ENCODE measurements around the gene CDYL.

CDYL gene

GRCh38 chr6:4772750-4773149, 3.5 kb upstream of the CDYL start:
- no peak overlapping the region for H3K9ac ChIP-seq (ENCODE audit: low read length)
- no peaks in the 10 kb centered on the region for H3K9me3 ChIP-seq (ENCODE audit: insufficient read depth, low read length)
- H3K4me1 ChIP-seq (ENCODE audit: low read length) = peaks cover 1% of the 10 kb centered on the region; the same call in 1 of the 2 replicates
- H3K4me3 ChIP-seq (ENCODE audit: low read length) = no peak overlapping the region
- H3K79me2 ChIP-seq (ENCODE audit: low read length) = peaks cover 7% of the 10 kb centered on the region
- TF ChIP-seq, protein P1, sequence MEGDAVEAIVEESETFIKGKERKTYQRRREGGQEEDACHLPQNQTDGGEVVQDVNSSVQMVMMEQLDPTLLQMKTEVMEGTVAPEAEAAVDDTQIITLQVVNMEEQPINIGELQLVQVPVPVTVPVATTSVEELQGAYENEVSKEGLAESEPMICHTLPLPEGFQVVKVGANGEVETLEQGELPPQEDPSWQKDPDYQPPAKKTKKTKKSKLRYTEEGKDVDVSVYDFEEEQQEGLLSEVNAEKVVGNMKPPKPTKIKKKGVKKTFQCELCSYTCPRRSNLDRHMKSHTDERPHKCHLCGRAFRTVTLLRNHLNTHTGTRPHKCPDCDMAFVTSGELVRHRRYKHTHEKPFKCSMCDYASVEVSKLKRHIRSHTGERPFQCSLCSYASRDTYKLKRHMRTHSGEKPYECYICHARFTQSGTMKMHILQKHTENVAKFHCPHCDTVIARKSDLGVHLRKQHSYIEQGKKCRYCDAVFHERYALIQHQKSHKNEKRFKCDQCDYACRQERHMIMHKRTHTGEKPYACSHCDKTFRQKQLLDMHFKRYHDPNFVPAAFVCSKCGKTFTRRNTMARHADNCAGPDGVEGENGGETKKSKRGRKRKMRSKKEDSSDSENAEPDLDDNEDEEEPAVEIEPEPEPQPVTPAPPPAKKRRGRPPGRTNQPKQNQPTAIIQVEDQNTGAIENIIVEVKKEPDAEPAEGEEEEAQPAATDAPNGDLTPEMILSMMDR (IDR thresholded peaks at IDR 0.05; ENCODE audit: low read depth, low read length) = no peak
- TF ChIP-seq EZH2phosphoT487 (IDR thresholded peaks at IDR 0.05; ENCODE audit: low read depth) = no peak
- H3K27ac ChIP-seq (ENCODE audit: low read length) = no peak overlapping the region
- H3K36me3 ChIP-seq (replicated peaks; ENCODE audit: low read depth, low read length) = no peaks in the 10 kb centered on the region
- H3K27me3 ChIP-seq (ENCODE audit: low read depth, low read length) = no peaks in the 10 kb centered on the region
- peaks cover 1% of the 10 kb centered on the region; the same call in 1 of the 2 replicates for H4K20me1 ChIP-seq (ENCODE audit: insufficient read depth, low read length)
- no peak overlapping the region for H2AFZ ChIP-seq (ENCODE audit: low read depth, low read length)
- H3K4me2 ChIP-seq (ENCODE audit: low read length) = no peak overlapping the region

GRCh38 chr6:4773181-4773580, 3.0 kb upstream of the CDYL start:
- H3K9me3 ChIP-seq (ENCODE audit: insufficient read depth, low read length) = 0 out of 2 replicates have a peak, but pooled peaks cover 4% of the 10 kb centered on the region
- H3K4me2 ChIP-seq (ENCODE audit: low read length) = no peak overlapping the region
- no peak overlapping the region for H3K9ac ChIP-seq (ENCODE audit: low read length)

GRCh38 chr6:4774296-4774695, 1.9 kb upstream of the CDYL start:
- peaks cover 15% of the 10 kb centered on the region for H3K36me3 ChIP-seq (replicated peaks; ENCODE audit: low read depth, low read length)
- no peak overlapping the region for H3K27ac ChIP-seq (ENCODE audit: low read length)
- H3K4me2 ChIP-seq (ENCODE audit: low read length) = no peak overlapping the region
- no peak overlapping the region for H3K9ac ChIP-seq (ENCODE audit: low read length)
- H3K27me3 ChIP-seq (ENCODE audit: low read depth, low read length) = no peaks in the 10 kb centered on the region
- no peak overlapping the region for H3K4me3 ChIP-seq (ENCODE audit: low read length)
- H3K4me1 ChIP-seq (ENCODE audit: low read length) = peaks cover 14% of the 10 kb centered on the region
- H4K20me1 ChIP-seq (ENCODE audit: insufficient read depth, low read length) = peaks cover 17% of the 10 kb centered on the region
- H3K9me3 ChIP-seq (ENCODE audit: insufficient read depth, low read length) = peaks cover 15% of the 10 kb centered on the region
- H3K79me2 ChIP-seq (ENCODE audit: low read length) = peaks cover 22% of the 10 kb centered on the region
- TF ChIP-seq, protein P1 (IDR thresholded peaks at IDR 0.05; ENCODE audit: low read depth, low read length) = no peak
- no peak for TF ChIP-seq EZH2phosphoT487 (IDR thresholded peaks at IDR 0.05; ENCODE audit: low read depth)
- no peak overlapping the region for H2AFZ ChIP-seq (ENCODE audit: low read depth, low read length)

More at GRCh38 chr6:4773181-4773580, 3.0 kb upstream of the CDYL start:
- H3K4me3 ChIP-seq (ENCODE audit: low read length) = no peak overlapping the region
- peaks cover 6% of the 10 kb centered on the region; the same call in 1 of the 2 replicates for H4K20me1 ChIP-seq (ENCODE audit: insufficient read depth, low read length)
- no peaks in the 10 kb centered on the region for H3K27me3 ChIP-seq (ENCODE audit: low read depth, low read length)
- TF ChIP-seq, protein P1 (IDR thresholded peaks at IDR 0.05; ENCODE audit: low read depth, low read length) = no peak
- TF ChIP-seq EZH2phosphoT487 (IDR thresholded peaks at IDR 0.05; ENCODE audit: low read depth) = no peak
- peaks cover 4% of the 10 kb centered on the region for H3K36me3 ChIP-seq (replicated peaks; ENCODE audit: low read depth, low read length)
- H3K79me2 ChIP-seq (ENCODE audit: low read length) = peaks cover 11% of the 10 kb centered on the region
- H3K27ac ChIP-seq (ENCODE audit: low read length) = no peak overlapping the region
- peaks cover 6% of the 10 kb centered on the region for H3K4me1 ChIP-seq (ENCODE audit: low read length)
- H2AFZ ChIP-seq (ENCODE audit: low read depth, low read length) = no peak overlapping the region

DNA sequence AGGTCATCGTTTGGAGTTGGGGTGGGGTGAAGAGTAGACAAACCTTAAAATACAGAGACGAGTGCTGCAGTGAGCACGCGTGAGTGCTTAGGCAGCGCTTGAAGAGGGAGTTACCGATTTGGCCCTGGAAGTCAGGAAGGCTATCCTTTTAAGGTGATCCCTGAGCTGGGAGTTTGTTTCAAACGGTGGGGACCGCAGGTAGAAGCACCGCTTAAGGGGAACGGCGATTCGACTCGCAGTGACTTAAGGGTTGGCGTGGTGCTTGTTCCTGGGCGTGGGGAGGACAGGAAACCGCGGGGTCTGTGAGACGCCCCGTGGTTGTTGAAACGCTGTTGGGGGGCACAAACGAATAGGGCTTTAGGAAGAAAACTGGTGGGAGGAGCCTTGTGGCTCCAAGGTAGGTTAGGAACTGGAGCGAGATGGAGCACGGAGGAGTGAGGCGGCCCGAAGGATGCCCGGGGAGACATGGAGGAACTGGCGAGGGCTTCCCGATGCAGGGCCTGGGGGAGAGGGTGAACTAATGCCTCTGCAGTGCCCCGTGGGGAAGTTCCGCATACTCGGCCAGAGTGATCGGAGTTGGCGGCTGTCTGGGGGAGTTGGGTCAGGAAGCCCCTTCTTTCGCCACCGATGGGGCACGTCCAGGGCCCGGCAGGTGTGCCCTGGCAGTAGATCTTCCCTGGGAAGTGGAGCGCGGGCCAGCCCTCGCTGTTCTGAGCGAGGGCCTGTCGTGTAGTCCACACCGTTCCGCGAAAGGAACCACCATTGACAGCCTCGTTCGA, 1.3 kb upstream of the CDYL start:
- H2AFZ ChIP-seq (ENCODE audit: low read depth, low read length) = no peak overlapping the region
- no peak overlapping the region for H3K27ac ChIP-seq (ENCODE audit: low read length)
- H3K4me1 ChIP-seq (ENCODE audit: low read length) = peaks cover 14% of the 10 kb centered on the region
- H3K9me3 ChIP-seq (ENCODE audit: insufficient read depth, low read length) = peaks cover 16% of the 10 kb centered on the region
- peaks cover 28% of the 10 kb centered on the region for H3K79me2 ChIP-seq (ENCODE audit: low read length)
- TF ChIP-seq EZH2phosphoT487 (IDR thresholded peaks at IDR 0.05; ENCODE audit: low read depth) = no peak
- TF ChIP-seq, protein P1 (IDR thresholded peaks at IDR 0.05; ENCODE audit: low read depth, low read length) = no peak
- H3K36me3 ChIP-seq (replicated peaks; ENCODE audit: low read depth, low read length) = peaks cover 21% of the 10 kb centered on the region
- H4K20me1 ChIP-seq (ENCODE audit: insufficient read depth, low read length) = peaks cover 23% of the 10 kb centered on the region
- no peak overlapping the region for H3K9ac ChIP-seq (ENCODE audit: low read length)
- H3K4me2 ChIP-seq (ENCODE audit: low read length) = no peak overlapping the region
- H3K27me3 ChIP-seq (ENCODE audit: low read depth, low read length) = no peaks in the 10 kb centered on the region
- no peak overlapping the region for H3K4me3 ChIP-seq (ENCODE audit: low read length)

Measured in OCI-LY3 (cell line).